ENCODE results near the gene CORO1C.
"Not testable (repeated sequence)": the region's sequence is repeated elsewhere in the genome, so short reads cannot be mapped to it uniquely, and the experiment has no call there.

CORO1C gene

GRCh38 chr12:108772247-108772646, 40.9 kb upstream of the CORO1C start:
- no peak overlapping the region for H3K27ac ChIP-seq
- no peak for TF ChIP-seq CTCF (conservative IDR thresholded peaks at IDR 0.05)

- not testable (repeated sequence) for H3K27ac ChIP-seq
Measured at GRCh38 chr12:108771835-108772234, 40.5 kb upstream of the CORO1C start.

- no peak overlapping the region for H3K27ac ChIP-seq
- TF ChIP-seq CTCF (conservative IDR thresholded peaks at IDR 0.05): no peak
Measured at GRCh38 chr12:108770963-108771362, 39.6 kb upstream of the CORO1C start.

GRCh38 chr12:108770269-108770829, 39.0 kb upstream of the CORO1C start:
- no peak for TF ChIP-seq CTCF (conservative IDR thresholded peaks at IDR 0.05)
- H3K27ac ChIP-seq: no peak overlapping the region

GRCh38 chr12:108768591-108769500, 37.5 kb upstream of the CORO1C start:
- TF ChIP-seq CTCF (conservative IDR thresholded peaks at IDR 0.05): no peak
- no peak overlapping the region for H3K27ac ChIP-seq

GRCh38 chr12:108766294-108766693, 35.0 kb upstream of the CORO1C start:
- H3K27ac ChIP-seq: no peak overlapping the region
- TF ChIP-seq CTCF (conservative IDR thresholded peaks at IDR 0.05): no peak

- TF ChIP-seq CTCF (conservative IDR thresholded peaks at IDR 0.05): no peak
- no peak overlapping the region for H3K27ac ChIP-seq
Measured at GRCh38 chr12:108765289-108765764, 34.0 kb upstream of the CORO1C start.
